Choroid plexus epithelial cell (primary cell): ENCODE results near the gene ABR.
"Not testable (repeated sequence)": the region's sequence is repeated elsewhere in the genome, so short reads cannot be mapped to it uniquely, and the experiment has no call there.

Experiments used
- DNase-seq: peaks from one replicate; pipeline ENCODE4 v3.0.0-alpha.2; 2010; ENCODE audit warnings: low read depth
- H3K4me3 ChIP-seq: 2 replicates; pipeline ENCODE4 v1.5.1; 2011; ENCODE audit warnings: low read depth, mild to moderate bottlenecking, control low read depth, low read length, moderate library complexity
- TF ChIP-seq, protein P1 (sequence below): conservative IDR thresholded peaks from 2 replicates; pipeline ENCODE4 v1.5.1; 2011; ENCODE audit warnings: low read depth, mild to moderate bottlenecking, control low read depth, inconsistent platforms, low read length, moderate library complexity

Gene ABR

DNA sequence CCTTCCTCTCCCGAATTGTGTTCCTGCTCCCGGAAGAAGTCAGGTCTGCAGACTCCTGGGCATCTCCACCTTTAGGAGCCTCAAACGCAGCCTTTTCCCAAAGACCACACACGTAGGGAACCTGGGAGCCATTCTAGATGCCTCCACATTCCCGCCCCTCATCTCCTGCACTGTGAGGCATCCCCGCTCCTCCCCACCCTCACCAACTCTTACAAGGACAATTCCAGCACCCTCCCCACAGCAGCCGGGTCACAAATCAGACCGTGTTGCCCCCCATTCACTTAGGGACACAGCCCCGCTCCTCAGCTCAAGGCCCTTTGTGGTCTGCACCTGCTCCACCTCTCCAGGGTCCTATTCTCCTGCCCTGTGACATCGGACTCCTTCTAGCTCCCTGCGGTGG is 49.6 kb downstream of the ABR start:
- TF ChIP-seq, protein P1, sequence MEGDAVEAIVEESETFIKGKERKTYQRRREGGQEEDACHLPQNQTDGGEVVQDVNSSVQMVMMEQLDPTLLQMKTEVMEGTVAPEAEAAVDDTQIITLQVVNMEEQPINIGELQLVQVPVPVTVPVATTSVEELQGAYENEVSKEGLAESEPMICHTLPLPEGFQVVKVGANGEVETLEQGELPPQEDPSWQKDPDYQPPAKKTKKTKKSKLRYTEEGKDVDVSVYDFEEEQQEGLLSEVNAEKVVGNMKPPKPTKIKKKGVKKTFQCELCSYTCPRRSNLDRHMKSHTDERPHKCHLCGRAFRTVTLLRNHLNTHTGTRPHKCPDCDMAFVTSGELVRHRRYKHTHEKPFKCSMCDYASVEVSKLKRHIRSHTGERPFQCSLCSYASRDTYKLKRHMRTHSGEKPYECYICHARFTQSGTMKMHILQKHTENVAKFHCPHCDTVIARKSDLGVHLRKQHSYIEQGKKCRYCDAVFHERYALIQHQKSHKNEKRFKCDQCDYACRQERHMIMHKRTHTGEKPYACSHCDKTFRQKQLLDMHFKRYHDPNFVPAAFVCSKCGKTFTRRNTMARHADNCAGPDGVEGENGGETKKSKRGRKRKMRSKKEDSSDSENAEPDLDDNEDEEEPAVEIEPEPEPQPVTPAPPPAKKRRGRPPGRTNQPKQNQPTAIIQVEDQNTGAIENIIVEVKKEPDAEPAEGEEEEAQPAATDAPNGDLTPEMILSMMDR, result no peak
- no peak overlapping the region for H3K4me3 ChIP-seq
- no peak for DNase-seq

- DNase-seq, H3K4me3 ChIP-seq: not testable (repeated sequence)
Measured at GRCh38 chr17:1128463-1128862, 51.3 kb downstream of the ABR start.

DNA sequence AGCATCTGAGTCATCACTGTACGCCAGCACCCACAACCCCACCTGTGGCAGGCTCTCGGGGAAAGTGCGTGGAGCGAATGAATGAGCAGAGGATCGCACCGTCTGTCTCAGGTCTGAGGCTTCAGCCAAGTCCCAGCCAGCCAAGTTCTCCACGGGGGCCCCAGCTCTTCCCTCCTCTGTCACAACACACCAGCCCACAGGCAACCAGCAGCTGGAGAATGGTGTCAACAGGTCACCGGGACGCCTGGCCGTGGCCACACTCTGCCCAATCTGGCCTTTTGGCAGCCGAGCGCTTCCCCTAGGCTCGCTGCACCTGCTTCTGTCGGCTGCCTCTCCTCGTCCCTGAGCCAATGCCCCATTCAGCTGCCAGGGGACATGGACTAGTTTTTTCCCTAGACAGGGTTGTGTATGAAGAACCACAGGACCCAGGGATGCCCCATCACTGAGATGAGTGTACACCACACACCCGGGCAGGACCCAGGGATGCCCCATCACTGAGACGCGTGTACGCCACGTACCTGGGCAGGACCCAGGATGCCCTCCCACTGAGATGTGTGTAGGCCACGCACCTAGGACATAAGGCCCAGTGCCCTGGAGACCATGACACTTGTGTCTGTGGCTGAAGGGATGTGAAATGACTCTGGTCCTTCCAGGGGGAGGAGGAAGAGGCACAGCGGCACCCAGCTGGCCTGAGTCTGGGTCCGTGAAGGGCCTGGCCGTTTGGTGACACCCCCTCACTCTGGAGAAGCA is 52.8 kb downstream of the ABR start:
- TF ChIP-seq, protein P1, result no peak
- DNase-seq, result no peak
- no peak overlapping the region for H3K4me3 ChIP-seq

GRCh38 chr17:1126250-1126797 is 53.5 kb downstream of the ABR start:
- no peak overlapping the region for H3K4me3 ChIP-seq
- TF ChIP-seq, protein P1, result no peak

GRCh38 chr17:1125788-1126145 is 54.0 kb downstream of the ABR start:
- TF ChIP-seq, protein P1, result no peak
- no peak overlapping the region for H3K4me3 ChIP-seq
- no peak for DNase-seq

More at GRCh38 chr17:1126250-1126797, 53.5 kb downstream of the ABR start:
- DNase-seq, result no peak

GRCh38 chr17:1124896-1125787 is 54.6 kb downstream of the ABR start:
- no peak for DNase-seq
- TF ChIP-seq, protein P1, result no peak
- no peak overlapping the region for H3K4me3 ChIP-seq

DNA sequence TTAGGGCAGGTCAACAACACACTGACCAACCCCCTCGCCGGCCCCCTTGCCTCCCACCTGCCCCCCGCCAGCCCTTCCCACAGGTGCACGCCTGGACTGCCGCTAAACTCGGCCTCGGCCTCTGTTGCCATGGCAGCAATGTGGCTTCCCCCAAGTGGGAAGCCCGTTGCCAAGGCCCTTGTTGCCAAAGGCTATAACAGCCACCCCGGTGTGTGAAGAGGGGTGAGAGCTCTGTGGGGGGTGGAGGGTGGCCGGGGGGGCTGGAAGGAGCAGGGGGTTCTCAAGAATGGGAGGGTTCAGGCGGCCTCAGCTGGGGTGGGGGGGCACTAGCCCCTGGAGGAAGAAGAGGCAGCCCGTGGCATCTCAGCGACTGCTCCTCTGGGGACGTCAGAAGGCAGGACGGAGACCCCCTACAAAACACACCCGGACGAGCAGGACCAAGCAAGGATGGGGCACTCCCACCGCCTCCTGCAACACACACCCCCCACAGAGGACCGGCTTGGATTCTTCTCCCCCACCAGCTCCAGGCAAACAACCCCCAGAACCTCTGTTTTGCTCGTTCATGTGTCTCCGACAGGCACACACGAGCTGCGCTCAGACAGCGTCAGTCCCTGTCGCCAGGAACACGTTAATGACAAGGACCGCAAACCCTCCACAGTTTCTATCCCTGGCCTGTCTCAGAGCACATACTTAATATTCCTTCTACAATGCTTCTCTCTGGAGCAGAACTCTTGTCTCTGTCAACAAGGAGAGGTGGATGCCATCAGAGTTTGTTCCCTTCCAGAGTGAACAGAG is 55.7 kb downstream of the ABR start:
- no peak for DNase-seq
- H3K4me3 ChIP-seq, result no peak overlapping the region
- TF ChIP-seq, protein P1, result no peak
